GM03348 (cell line): Measurements from ENCODE around the gene BBS9.

Source experiments
- DNase-seq: peaks from one replicate; pipeline ENCODE4 v3.0.0; 2012; ENCODE audit warnings: low spot score

The BBS9 gene

GRCh38 chr7:33357846-33358245 is 228.5 kb downstream of the BBS9 start:
- no peak for DNase-seq

DNA sequence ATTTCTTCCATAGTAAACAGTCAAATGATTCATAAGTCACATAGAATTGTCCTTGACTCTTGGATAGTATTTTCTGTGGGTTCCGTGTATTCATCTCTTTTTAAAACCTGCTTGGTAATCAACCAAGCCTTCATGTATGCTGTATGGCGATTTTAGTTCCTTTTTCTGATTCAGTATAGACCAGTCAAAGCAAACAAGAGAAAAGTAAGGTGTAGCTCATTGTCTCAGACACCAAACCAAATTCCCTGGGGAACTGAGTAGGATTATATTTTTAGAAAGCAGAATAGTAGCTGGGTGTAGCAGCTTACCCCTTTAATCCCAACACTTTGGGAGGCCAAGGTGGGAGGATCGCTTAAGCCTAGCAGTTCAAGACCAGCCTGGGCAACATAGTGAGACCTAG is 240.5 kb downstream of the BBS9 start:
- no peak for DNase-seq

- no peak for DNase-seq
These were observed 243.8 kb downstream of the BBS9 start for GRCh38 chr7:33373195-33373594.

- no peak for DNase-seq
These were observed 250.6 kb downstream of the BBS9 start for GRCh38 chr7:33379891-33380525.

GRCh38 chr7:33388332-33388731 is 259.0 kb downstream of the BBS9 start:
- peak; percentile 44 for DNase-seq

- DNase-seq: no peak
These were observed 262.8 kb downstream of the BBS9 start for GRCh38 chr7:33392148-33392547.

DNA sequence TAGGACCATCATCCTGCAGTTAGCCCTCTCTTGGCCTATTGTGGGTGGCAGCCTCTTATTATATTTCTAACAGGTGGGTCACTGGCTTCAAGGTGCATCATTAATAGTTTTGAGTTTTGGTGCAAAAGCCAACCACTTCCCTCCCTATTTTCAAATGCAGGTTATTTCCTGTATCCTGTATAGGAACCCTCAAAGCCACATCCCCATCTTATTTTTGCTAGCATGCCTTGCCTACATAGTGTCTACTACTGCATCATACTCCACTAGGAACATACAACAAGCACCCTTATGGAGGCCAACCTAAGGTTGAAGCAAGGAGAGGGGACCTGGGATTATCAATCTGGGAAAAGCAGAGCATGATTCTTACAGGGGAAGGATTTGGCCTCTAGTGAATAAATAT is 264.4 kb downstream of the BBS9 start:
- no peak for DNase-seq

DNA sequence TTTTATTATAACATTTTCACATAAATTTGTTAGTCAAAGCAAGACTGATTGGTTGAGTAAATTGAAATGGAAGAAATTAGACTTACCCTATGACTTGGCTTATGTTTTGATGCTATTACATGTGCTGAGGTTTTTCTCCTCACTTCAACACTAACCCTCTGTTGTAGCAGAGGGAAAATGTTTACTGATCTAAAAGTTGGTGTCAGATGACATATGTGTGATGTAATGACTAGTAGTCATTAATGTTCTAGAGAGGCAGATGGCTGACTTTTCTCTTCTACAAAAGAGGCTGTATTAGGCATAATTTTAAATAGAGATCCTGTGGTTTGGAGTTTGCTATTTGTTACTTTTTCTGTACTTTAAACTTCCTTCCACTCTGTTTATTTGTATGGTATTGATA is 266.0 kb downstream of the BBS9 start:
- DNase-seq: no peak

DNA sequence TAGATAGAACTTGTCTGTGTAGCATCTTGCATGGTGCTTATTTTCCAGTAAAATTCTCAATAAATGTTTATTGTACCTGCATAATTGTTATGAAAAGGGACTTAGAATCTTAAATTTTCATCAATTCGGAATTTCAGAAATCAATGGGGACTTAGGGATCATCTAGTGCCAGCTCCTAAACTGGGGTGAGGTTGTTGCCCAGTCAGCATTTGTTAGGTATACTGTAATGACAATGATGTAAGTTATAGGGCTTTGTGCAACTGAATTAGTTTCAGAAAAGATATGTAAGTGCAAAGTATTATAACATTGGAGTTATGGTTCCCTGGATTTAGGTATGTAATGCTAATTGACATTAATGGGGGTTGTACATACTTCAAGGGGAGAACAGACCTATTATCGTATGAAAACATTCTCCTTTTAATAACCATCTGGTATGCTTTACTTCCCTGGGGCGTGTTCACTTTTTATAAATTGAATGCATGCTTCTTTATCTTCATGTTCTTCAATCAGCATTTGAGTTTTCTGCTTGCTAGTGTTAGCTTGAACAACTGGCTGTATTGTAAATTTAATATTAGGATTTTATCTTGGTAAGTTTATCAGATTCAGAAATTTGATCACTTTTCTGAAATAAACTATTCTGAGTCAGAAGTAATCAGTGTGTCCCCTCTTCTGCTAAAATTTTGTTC is 270.3 kb downstream of the BBS9 start:
- DNase-seq: no peak

DNA sequence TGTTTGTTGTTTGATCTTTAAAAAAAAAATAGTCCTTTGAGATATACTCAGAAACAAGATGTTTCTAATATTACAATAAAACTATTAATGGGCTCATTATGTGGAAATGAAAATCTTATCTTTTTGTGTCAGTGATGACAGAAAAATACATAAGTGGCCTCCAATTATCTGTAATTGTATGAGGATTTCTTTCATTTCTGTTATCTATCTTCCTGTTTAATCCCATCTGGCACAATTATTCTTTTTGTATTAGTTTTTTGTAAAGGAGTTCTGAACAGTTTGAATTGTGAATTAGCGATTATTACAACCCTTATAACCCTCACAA is 270.8 kb downstream of the BBS9 start:
- no peak for DNase-seq

- DNase-seq: no peak
These were observed 280.9 kb downstream of the BBS9 start for GRCh38 chr7:33410266-33410665.

DNA sequence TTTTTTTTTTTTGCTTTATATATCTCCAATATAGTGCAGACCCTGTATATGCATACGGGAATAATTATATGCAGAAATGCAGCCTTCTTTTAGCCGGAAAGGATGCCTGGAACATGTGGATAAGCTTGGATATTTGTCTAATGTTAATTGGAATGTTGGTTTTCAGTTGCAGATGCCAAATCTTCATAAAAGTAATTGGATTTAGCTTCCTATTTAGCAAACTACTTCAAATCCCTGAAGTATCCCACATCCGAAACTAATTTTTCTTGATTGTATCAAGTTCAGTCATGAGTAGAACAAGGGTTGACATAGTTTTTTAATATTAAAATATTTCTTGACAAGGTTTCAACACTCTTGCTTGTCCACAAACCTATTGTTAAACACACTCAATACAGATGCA is 281.7 kb downstream of the BBS9 start:
- no peak for DNase-seq

- no peak for DNase-seq
These were observed 283.0 kb downstream of the BBS9 start for GRCh38 chr7:33412331-33412730.

DNA sequence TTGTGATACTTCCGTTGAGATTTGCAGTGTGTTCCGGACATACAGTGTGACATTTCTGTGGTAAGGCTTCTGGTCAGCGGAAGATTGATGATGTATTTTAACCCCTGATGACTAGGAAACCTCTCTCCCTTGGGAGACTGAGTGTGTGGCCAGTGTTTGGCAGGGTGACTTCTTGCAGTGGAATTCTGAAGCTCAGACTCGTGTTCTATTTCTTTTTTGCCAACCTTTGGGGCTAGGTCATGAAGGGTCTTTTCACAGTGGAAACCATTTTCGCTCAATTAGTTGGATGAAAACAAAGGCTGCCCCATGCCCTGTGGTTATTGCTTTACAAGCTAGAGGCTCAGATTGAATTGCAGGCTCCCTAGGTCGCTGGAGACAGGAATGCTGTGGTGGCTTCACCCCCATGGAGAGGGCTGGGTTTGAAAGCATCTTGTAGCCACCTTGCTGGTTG is 288.9 kb downstream of the BBS9 start:
- peak; percentile 7 for DNase-seq

DNA sequence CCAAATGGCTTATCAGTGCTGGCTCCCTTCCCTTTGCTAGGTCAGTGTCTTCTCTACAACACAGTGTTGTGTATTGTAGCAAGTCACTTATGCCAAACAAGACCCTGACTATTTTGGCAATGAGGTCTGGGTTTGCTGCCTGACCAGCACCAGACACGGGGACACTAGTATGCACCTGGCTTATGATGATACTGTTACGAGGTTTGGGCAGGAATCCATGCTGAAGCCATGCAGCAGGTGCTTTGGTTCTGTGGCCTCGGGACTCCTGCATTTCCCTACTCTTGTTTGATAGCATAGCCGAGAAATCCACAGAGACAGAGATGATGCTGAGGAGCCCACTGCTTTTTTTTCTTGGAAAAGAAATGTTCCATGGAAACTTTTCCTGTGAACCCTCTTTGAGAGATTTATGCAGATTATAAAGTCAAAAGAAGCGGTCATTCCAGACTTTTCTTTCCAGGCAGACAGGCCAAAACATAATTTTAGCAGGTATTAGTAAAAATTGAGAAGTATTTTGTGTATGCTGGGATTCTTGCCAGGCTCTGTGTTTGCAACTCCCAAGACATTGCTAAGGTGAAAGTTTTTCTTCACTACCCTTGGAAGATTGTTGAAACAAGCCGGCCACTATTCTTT is 291.1 kb downstream of the BBS9 start:
- no peak for DNase-seq

DNA sequence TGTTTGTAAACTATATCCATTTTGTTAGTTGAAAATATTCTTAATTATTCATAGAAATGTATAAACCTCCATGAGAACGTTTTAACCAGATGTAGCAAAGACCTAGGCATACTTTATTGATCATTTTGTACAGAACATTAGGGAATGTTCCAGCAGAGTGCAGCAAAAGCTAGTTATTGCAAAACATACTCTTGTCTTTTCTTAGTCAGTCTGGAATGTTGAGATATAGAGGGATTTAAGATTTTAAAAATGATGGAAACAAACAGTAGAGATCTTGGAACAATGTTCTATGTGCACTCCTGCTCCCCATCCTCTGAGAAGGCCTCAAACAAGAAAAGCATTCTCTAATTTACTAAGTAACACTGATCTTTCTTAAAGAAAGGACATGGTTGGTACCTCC is 292.1 kb downstream of the BBS9 start:
- DNase-seq: peak; percentile 54

GRCh38 chr7:33422141-33422540 is 292.8 kb downstream of the BBS9 start:
- DNase-seq: no peak

- no peak for DNase-seq
These were observed 293.7 kb downstream of the BBS9 start for GRCh38 chr7:33422825-33423645.

DNA sequence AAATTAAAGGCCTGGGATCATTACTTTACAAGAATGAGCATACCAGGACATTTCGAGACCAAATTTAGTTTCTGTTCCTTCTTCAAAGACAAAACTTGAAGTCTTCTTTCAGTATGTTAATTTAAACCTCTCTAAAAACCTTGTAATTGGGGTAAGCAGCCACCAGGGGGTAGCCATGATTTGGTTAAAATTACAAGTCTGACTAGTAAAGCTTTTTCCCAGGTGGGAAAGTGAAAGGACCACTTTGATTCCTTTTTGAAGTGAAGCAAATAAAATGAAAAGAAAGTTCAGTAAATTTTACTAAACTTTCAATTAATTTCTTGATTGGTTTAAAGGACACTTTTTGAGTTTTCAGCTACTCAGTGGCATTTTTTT is 294.3 kb downstream of the BBS9 start:
- no peak for DNase-seq

DNA sequence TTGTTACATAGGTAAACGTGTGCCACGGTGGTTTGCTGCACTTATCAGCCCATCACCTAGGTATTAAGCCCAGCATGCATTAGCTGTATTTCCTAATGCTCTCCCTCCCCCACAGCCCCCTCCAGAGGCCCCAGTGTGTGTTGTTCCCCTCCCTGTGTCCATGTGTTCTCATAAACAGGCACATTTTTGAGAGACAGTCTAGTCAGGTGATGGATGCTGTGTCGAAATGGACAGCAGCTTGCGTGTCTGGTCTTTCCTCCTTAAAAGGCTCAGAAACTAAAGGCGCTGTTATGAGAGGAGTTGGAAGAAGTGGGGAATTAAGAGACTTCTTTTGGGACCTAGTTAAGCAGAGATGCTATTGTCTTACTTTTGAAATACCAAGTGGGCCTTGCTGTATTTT is 296.0 kb downstream of the BBS9 start:
- DNase-seq: no peak

DNA sequence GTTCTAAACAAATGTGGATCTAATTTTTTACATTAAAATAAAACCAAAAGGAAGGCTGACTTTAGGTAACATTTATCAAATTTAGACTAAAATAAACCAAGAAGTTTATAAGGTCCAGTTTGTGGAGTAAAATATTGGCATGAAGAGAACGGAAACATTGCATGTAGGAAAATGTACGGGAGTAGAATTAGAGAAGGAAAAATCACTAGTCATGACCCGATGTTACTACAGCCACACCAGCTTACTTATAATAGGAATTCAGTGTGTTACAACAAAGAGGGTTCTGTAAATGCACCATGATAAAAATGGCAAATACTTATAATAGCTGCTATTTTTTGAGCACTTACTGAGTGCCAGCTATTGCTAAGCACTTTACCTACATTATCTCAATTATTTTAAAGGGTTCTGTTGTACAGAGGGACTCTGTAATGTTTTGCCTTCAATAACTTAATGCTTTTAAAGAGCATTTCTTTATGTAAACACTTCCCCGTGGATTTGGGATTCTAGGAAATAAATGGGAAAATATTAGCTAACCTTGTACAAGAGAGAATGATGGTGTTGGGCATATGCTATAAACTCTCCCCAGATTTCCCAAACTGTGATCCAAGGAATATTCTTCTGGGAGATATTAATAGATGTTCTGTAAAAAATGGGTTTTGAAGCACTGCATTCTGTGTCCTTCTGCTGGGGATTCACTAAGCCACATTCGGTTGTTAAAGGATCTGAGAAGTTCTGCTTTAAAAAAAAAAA is 296.7 kb downstream of the BBS9 start:
- DNase-seq: no peak

DNA sequence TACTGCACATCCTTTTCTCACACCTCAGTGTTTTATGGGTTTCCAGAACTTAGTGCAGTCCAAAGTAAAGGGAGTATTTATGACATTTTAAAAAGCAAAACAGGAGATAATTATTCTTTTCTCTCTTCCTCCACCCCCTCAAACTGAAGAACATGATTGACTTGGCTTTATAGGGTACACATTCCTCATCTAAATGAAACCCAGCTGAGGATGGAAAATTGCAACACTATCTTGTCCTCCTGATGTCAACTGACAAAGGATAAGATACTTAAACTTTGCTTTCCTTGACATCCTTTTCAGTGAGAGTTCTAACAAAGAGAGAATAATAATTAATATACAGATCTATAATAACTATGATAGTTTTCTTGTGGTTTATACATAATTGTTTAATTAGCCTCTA is 299.1 kb downstream of the BBS9 start:
- DNase-seq: peak; percentile 31
